PC-9 (cell line): ENCODE measurements around the gene EPB41L5. TPM values are rescaled to one million over a fixed set of nuclear protein-coding genes. Genes with fewer than 3 reads are reported as not detected.
A peak's percentile ranks its signal among the peaks of the same experiment; 100 is the strongest.
"Not testable (repeated sequence)": the region's sequence is repeated elsewhere in the genome, so short reads cannot be mapped to it uniquely, and the experiment has no call there.

ENCODE experiments used
- BruUV-seq: library from RNA; stranded (reverse); fragments of 400-500 nt; replicated peaks from 2 replicates; lab custom pipeline; 2021; lab: Mats Ljungman, UMichigan
- CTCF ChIA-PET: fragments of 300-600 bp; sonication (Branson Sonifier 250); formaldehyde crosslinking; loops from one replicate; lab custom pipeline; 2022; ENCODE audit warnings: antibody characterized with exemption; lab: Charles Lee
- POLR2A ChIA-PET: fragments of 300-600 bp; sonication (Branson Sonifier 250); formaldehyde crosslinking; loops from one replicate; lab custom pipeline; 2022; ENCODE audit warnings: antibody characterized with exemption; ENCODE audit not compliant: unreplicated experiment; lab: Charles Lee
- DNase-seq, 2 experiments: peaks; one replicate each; pipeline versions ENCODE4 v3.0.0 to v3.0.0-alpha.2; 2015 to 2022; ENCODE audit warnings: mixed read lengths in 1 of 2
- H2AFZ ChIP-seq: fragments of 200-600 bp; sonication (generic); 2 replicates; pipeline ENCODE4 v1.8.1; 2017; ENCODE audit warnings: antibody characterized with exemption
- H3F3A ChIP-seq: fragments of 200-600 bp; sonication (generic); 2 replicates; pipeline ENCODE4 v1.8.1; 2017; ENCODE audit warnings: antibody characterized with exemption, mild to moderate bottlenecking, low read depth; ENCODE audit not compliant: insufficient read depth
- H3K27ac ChIP-seq: fragments of 200-600 bp; sonication (generic); 2 replicates; pipeline ENCODE4 v1.6.1; 2016; ENCODE audit warnings: mixed run types
- H3K27me3 ChIP-seq: fragments of 200-600 bp; sonication (generic); 2 replicates; pipeline ENCODE4 v1.6.1; 2016; ENCODE audit warnings: low read depth, mixed run types; ENCODE audit not compliant: insufficient read depth
- H3K36me3 ChIP-seq: fragments of 200-600 bp; sonication (generic); 2 replicates; pipeline ENCODE4 v1.6.1; 2016; ENCODE audit warnings: low read depth, mixed run types
- H3K4me1 ChIP-seq: fragments of 200-600 bp; sonication (generic); replicated peaks from 2 replicates; pipeline ENCODE4 v1.6.1; 2016; ENCODE audit warnings: mixed run types; ENCODE audit not compliant: insufficient read depth
- H3K4me2 ChIP-seq: fragments of 200-600 bp; sonication (generic); 2 replicates; pipeline ENCODE4 v1.6.1; 2017; ENCODE audit warnings: mixed run types
- H3K4me3 ChIP-seq: fragments of 200-600 bp; sonication (generic); 2 replicates; pipeline ENCODE4 v1.6.1; 2016; ENCODE audit warnings: mixed run types
- H3K79me2 ChIP-seq: fragments of 200-600 bp; sonication (generic); 2 replicates; pipeline ENCODE4 v1.6.1; 2017; ENCODE audit warnings: low read depth, mixed run types
- H3K9me2 ChIP-seq: fragments of 200-600 bp; sonication (generic); 2 replicates; pipeline ENCODE4 v1.8.1; 2017; ENCODE audit warnings: mild to moderate bottlenecking; ENCODE audit not compliant: insufficient read depth
- H3K9me3 ChIP-seq: fragments of 200-600 bp; sonication (generic); 2 replicates; pipeline ENCODE4 v1.8.1; 2016; ENCODE audit warnings: low read depth; ENCODE audit not compliant: insufficient read depth
- H4K20me1 ChIP-seq: fragments of 200-600 bp; sonication (generic); 2 replicates; pipeline ENCODE4 v1.8.1; 2017; ENCODE audit not compliant: insufficient read depth
- EZH2 ChIP-seq: fragments of 200-600 bp; sonication (generic); IDR thresholded peaks from 2 replicates; pipeline ENCODE4 v1.8.0; 2017; ENCODE audit warnings: antibody characterized with exemption, low read depth
- intact Hi-C: fragments of 100-400 bp; cut with micrococcal nuclease; formaldehyde crosslinking; loops from one replicate; pipeline ENCODE4 v1.10.0; 2022; ENCODE audit not compliant: unreplicated experiment
- total RNA-seq: library from RNA; stranded (reverse); gene quantifications from 2 replicates; pipeline ENCODE4 v1.2.3, GENCODE V29; 2021
- TF ChIP-seq, protein P1 (sequence below): fragments of 200-600 bp; sonication (generic); conservative IDR thresholded peaks from 2 replicates; pipeline ENCODE4 v1.6.1; 2017; ENCODE audit warnings: mixed run types, antibody characterized with exemption, mild to moderate bottlenecking, moderate library complexity

The EPB41L5 gene
- total RNA-seq, 1 experiment from 2014 or later: 18.4 TPM

DNA sequence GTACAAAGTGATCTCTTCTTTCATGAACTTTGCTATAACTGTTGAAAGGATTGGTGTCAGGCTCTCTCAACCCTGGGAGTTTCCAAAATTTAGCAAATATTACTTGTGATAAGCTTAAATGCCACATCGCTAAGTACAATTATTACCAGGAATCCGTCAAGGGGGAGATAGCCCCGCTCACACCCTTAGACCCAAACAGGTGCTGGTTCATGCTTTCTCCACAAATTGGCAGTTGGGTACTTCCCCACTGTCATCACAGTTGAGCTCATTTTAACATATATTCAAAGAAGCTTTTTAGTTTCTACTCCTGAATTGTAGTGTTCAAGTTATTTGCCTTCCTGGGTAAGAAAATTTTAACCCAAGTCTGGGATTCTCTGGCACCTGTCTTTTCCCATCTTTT is 29.8 kb upstream of the EPB41L5 start:
- H3K4me2 ChIP-seq: no peak overlapping the region
- no peak overlapping the region for H3K4me3 ChIP-seq
- H4K20me1 ChIP-seq: no peaks in the 10 kb centered on the region
- TF ChIP-seq EZH2: no peak
- TF ChIP-seq, protein P1, sequence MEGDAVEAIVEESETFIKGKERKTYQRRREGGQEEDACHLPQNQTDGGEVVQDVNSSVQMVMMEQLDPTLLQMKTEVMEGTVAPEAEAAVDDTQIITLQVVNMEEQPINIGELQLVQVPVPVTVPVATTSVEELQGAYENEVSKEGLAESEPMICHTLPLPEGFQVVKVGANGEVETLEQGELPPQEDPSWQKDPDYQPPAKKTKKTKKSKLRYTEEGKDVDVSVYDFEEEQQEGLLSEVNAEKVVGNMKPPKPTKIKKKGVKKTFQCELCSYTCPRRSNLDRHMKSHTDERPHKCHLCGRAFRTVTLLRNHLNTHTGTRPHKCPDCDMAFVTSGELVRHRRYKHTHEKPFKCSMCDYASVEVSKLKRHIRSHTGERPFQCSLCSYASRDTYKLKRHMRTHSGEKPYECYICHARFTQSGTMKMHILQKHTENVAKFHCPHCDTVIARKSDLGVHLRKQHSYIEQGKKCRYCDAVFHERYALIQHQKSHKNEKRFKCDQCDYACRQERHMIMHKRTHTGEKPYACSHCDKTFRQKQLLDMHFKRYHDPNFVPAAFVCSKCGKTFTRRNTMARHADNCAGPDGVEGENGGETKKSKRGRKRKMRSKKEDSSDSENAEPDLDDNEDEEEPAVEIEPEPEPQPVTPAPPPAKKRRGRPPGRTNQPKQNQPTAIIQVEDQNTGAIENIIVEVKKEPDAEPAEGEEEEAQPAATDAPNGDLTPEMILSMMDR: no peak
- H3K9me2 ChIP-seq: no peaks in the 10 kb centered on the region
- intact Hi-C loops: no loop called here
- no peak overlapping the region for H2AFZ ChIP-seq
- no peaks in the 10 kb centered on the region for H3K27me3 ChIP-seq
- H3K79me2 ChIP-seq: no peaks in the 10 kb centered on the region
- no peaks in the 10 kb centered on the region for H3K36me3 ChIP-seq
- POLR2A ChIA-PET: no interaction called here
- CTCF ChIA-PET: no interaction called here
- no peaks in the 10 kb centered on the region for H3K4me1 ChIP-seq
- H3F3A ChIP-seq: no peaks in the 10 kb centered on the region
- DNase-seq: no peak
- H3K9me3 ChIP-seq: no peaks in the 10 kb centered on the region
- no peak overlapping the region for H3K27ac ChIP-seq
- BruUV-seq: no TSS peak

DNA sequence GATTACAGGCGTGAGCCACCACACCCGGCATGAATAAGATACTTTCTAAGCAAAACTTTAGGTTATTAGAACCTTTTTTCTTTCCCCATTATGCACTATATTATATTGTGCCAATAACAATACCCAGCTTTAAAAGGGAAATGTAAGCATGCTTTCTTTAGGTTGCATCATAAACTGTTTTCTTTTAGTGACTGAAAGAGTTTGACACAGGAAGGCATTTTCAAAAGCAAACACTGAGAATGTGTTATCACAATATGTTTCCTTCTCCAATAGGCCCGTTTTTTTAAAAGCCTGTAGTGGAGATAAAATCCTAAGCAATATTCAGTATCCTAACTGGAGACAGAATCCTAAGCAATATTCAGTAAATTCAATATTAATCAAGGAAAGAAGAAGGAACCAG is 16.7 kb upstream of the EPB41L5 start:
- Histone ChIP-seq H3K4me3 (no peak overlapping the region), H3K79me2 (no peaks in the 10 kb centered on the region), H2AFZ (no peak overlapping the region; the same call in 1 of the 2 replicates), H3K9me2 (0 out of 2 replicates have a peak, but pooled peaks cover 4% of the 10 kb centered on the region), H3K27me3 (no peaks in the 10 kb centered on the region), H3K27ac (0 out of 2 replicates have a peak overlapping the region, but pooled peaks have one; percentile 1), H3K4me1 (no peaks in the 10 kb centered on the region), H4K20me1 (no peaks in the 10 kb centered on the region), H3F3A (no peaks in the 10 kb centered on the region), H3K9me3 (no peaks in the 10 kb centered on the region), H3K36me3 (no peaks in the 10 kb centered on the region), H3K4me2 (no peak overlapping the region)
- TF ChIP-seq EZH2: no peak
- TF ChIP-seq, protein P1: no peak
- DNase-seq: no peak
- ChIA-PET CTCF (no interaction called here), POLR2A (no interaction called here)
- no TSS peak for BruUV-seq
- intact Hi-C loops: no loop called here

DNA sequence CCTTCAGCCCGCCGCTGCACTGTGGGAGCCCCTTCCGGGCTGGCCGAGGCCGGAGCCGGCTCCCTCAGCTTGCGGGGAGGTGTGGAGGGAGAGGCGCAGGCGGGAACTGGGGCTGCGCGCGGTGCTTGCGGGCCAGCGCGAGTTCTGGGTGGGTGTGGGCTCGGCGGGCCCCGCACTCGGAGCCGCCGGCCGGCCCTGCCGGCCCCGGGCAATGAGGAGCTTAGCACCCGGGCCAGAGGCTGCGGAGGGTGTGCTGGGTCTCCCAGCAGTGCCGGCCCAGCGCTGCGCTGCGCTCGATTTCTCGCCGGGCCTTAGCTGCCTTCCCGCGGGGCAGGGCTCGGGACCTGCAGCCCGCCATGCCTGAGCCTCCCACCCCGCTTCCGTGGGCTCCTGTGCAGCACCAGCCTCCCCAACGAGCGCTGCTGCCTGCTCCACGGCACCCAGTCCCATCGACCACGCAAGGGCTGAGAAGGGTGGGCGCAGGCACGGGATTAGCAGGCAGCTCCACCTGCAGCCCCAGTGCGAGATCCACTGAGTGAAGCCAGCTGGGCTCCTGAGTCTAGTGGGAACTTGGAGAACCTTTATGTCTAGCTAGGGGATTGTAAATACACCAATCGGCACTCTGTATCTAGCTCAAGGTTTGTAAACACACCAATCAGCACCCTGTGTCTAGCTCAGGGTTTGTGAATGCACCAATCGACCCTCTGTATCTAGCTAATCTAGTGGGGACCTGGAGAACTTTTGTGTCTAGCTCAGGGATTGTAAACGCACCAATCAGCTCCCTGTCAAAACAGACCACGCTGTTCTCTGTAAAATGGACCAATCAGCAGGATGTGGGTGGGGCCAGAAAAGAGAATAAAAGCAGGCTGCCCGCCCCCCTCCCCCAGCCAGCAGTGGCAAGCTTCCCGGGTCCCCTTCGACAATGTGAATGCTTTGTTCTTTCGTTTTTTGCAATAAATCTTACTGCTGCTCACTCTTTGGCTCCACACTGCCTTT is 15.7 kb upstream of the EPB41L5 start:
- H3K27me3 ChIP-seq, H3K4me2 ChIP-seq, CTCF ChIA-PET, DNase-seq, BruUV-seq, H2AFZ ChIP-seq, H3K9me3 ChIP-seq, H3K27ac ChIP-seq, H3K36me3 ChIP-seq, H3K79me2 ChIP-seq, H3K4me3 ChIP-seq, intact Hi-C loops, H4K20me1 ChIP-seq, H3K9me2 ChIP-seq, H3F3A ChIP-seq, H3K4me1 ChIP-seq: not testable (repeated sequence)
- POLR2A ChIA-PET: interaction anchor here (0.7 kb wide), 1 partner anchor 1125 kb away, joined by 3 read pairs; no protein-coding TSS in a partner anchor
